Central memory CD4-positive, alpha-beta T cell (primary cell): Measurements from ENCODE around the gene UFL1.
"Not testable (repeated sequence)": the region's sequence is repeated elsewhere in the genome, so short reads cannot be mapped to it uniquely, and the experiment has no call there.

ENCODE experiments used
- DNase-seq: peaks from one replicate; pipeline ENCODE4 v3.0.0; 2022
- total RNA-seq, 3 experiments: gene quantifications; one replicate each; lab custom pipeline; 2026; lab: John Stamatoyannopoulos, UW

UFL1 gene
- 54.5 to 113 (median 65.6) reads per million in 3 experiments for total RNA-seq

DNA sequence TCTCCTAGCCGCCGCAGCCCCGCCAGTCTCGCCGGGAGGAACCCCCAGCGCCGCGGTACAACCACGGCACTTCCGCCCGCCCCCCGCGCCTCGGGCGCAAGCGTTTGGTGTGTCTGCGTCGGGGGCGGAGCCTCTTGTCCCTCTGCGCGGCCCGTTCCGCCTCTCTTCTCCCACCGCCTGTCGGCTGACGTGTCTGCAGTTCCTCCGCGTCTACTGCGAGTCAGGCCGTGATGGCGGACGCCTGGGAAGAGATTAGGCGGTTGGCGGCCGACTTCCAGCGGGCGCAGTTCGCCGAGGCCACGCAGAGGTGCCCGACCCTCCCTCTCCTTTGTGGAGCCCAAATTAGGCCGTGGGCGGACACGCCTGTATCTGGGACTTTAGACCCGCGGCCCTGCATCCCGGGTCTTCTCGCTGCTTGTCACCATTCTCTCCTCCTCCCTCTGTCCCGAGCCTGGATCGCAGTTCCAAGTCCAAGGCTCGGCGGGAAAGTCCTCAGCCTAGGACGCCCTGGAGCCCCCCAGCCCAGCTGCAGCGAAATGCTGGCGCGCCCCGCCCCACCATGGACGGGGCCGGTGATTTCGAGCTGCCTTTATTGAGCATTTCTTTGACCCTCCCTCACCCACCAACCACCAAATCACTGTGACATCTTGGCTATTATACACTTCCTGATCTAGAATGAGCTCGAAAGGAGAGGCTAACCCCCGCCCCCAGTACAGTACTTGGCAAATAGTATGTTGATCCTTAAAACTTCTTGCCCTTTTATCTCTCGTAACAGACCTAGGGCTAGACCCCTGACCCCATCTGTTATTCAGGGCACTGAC lies at the start of gene UFL1:
UFL1 (plus strand) TSS at position 163 of the 821 bp plus-strand sequence; CDS start at position 231, 68 bp downstream.
- peak; percentile 94 for DNase-seq

DNA sequence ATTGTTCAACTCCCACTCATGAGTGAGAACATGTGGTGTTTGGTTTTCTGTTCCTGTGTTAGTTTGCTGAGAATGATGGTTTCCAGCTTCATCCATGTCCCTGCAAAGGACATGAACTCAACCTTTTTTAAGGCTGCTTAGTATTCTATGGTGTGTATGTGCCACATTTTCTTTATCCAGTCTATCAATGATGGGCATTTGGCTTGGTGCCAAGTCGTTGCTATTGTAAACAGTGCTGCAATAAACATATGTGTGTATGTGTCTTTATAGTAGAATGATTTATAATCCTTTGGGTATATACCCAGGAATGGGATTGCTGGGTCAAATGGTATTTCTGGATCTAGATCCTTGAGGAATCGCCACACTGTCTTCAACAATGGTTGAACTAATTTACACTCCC lies 49.3 kb upstream of the UFL1 start:
- not testable (repeated sequence) for DNase-seq

DNA sequence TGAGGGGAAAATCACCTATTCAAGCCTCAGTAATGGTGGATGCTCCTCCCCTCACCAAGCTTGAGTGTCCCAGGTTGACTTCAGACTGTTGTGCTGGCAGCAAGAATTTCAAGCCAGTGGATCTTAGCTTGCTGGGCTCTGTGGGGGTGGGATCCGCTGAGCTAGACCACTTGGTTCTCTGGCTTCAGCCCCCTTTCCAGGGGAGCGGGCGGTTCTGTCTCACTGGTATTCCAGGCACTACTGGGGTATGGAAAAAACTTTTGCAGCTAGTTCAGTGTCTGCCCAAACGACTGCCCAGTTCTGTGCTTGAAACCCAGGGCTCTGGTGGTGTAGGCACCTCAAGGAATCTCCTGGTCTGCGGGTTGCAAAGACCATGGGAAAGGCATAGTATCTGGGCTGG lies 42.9 kb upstream of the UFL1 start:
- DNase-seq = no peak

DNA sequence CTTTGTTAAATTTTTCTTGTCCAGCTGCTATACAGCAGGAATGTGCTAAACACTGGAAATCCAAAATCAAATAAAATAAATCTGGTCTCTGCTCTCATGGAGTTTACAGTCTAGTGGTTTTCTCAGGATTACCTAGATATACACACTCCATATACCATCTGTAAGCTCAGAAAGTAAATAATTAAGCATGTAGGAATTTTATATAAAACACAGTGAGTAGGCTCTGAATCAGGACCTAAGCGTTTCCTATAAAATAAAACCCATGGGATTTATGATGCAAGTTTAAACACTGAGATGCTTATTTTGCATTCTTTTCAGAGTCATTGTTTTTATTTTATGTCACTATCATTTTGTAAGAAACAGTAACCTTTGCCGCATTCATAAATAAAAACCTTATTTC lies 29.7 kb upstream of the UFL1 start:
- DNase-seq = no peak

DNA sequence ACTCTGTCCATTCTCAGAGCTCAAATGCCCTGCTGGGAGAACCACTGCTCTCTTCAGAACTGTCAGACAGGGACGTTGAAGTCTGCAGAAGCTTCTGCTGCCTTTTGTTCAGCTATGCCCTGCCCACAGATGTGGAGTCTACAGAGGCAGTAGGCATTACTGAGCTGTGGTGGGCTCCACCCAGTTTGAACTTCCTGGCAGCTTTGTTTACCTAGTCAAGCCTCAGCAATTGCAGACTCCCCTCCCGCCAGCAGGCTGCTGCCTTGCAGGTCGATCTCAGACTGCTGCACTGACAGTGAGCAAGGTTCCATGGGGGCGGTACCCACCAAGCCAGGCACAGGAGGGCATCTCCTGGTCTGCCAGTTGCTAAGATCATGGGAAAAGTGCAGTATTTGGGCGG lies 21.8 kb upstream of the UFL1 start:
- DNase-seq = peak; percentile 73

DNA sequence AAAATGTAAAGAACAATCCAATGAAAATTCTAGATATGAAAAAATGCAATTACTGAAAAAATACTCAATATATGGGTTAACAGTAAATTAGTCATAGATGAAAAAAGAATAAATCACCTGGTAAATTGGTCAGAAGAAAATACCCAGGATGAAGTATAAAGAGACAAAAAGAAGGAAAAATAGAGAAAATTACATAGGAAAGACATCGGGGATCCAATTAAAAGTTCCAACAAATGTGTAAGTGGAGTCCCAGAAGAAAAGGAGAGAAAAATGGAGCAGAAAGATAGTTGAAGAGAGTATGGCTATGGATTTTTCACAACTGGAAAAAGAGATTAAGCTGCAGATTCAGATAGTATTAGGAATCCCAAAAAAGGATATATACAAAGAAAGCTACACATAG lies 18.7 kb upstream of the UFL1 start:
- no peak for DNase-seq

DNA sequence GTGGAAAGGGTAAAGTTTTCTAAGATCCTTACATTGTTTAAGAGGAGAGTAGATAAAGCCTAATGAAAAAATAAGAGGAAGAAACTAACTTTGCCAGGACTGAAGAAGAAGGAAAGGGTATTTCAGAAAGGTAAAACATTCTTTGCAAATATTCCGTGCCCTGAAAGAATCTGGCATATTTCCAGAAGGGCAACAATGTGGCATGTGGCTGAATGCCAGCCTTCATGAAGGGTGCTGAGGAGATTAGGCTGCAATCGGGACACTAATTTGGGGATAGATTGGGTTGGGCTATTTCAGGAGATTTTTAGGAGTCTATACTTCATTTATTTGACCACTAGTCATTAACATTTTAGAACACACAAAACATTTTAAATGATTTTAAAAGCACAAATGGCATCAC lies 16.2 kb upstream of the UFL1 start:
- no peak for DNase-seq

DNA sequence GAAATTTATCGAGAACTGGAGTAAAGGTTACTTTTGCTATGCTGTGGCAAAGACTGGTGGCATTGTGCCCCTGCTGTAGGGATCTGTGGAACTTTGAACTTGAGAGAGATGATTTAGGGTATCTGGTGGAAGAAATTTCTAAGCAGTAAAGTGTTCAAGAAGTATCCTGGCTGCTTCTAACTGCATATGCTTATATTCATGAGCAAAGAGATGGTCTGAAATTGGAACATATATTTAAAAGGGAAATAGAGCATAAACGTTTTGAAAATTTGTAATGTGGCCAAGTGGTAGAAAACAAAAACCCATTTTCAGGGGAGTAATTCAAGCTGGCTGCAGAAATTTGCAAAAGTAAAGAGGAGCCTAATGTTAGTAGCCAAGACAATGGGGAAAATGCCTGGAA lies 12.3 kb upstream of the UFL1 start:
- DNase-seq = no peak

DNA sequence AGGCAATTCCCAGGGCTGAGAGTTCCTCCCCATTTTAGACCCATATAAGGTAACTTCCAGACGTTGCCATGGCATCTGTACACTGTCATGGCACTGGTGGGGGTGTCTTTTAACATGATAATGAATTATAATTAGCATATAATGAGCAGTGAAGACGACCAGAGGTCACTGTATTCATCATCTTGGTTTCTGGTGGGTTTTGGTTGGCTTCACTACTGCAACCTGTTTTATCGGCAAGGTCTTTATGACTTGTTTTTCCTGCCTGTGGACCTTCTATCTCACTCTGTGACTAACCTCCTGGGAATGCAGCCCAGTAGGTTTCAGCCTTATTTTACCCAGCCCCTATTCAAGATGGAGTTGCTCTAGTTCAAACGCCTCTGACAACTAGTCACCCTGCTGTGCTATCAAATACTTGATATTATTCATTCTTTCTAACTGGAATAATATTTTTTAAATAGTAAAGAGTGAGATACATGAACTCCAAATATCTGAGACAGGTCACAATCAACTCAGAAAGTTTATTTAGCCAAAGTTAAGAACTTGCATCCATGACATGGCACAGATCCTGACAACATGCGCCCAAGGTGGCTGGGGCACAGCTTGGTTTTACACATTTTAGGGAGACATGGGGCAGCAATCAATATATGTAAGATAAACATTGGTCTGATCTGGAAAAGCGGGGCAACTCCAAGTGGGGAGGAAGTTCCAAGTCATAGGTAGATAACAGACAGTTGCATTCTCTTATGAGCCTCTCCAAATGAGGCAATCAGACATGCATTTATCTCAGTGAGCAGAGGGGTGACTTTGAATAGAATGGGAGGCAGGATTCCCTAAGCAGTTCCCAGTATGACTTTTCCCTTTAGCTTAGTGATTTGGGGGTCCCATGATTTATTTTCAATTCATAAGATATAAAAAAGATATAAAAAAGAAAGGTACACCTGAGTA lies 1.2 kb upstream of the UFL1 start:
- DNase-seq = no peak

DNA sequence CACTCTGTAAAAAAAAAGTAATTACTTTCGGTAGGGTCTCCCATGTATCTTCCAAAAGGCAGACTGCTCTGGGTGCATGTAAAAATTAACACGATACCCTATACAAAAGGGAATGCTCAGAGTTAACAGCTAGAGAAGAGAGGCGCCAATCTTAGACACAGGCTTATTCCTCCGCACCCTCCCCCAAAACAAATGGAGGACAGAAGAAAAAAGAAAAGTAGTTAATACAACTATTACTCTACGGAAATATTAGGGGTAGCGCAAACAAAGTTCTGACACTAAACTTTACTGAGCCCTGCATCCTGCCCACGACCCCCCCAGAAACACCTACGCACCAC lies 331 bp upstream of the UFL1 start:
- DNase-seq = no peak

DNA sequence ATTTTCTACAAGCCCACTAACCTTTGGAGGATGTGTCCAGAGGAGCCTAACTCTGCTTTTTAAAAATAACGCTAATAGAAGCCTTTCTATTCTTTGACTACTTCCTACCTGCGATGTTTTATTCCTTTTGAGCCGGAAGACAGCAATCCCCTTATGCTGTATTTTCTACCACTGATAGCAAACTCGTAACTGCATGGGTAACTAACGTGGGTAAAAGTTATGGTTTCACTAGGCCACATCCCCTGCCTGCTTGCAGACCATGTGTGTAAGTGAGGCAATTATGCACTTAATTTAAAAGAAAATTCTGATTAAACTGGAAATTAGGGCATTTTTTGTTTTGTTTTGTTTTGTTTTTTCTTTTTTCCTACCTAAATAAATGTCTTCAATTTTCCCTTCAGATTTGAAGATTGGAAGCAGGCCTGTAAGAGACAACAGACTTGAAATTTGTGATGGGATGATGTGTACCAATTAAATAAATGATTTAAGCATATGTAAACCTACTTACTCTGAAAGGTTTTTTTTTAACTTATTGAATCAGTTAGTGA lies 931 bp downstream of the UFL1 start:
- DNase-seq = no peak

DNA sequence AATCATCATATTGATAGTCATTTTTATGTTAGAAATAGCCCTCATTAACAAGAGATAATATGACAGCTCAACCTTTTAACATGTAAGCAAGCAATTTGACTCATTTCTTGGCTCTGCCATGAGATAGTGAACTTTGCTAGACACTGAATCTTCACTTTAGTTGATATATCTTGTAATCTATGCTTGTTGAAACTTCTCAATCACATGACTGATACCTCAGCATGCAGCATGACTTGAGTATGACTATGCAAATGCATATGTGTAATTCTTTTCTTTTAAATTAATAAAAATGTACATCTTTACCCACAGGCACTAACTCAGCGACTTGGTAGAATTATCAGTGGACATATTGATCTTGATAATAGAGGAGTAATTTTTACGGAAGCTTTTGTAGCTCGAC lies 6.6 kb downstream of the UFL1 start:
- DNase-seq = no peak

DNA sequence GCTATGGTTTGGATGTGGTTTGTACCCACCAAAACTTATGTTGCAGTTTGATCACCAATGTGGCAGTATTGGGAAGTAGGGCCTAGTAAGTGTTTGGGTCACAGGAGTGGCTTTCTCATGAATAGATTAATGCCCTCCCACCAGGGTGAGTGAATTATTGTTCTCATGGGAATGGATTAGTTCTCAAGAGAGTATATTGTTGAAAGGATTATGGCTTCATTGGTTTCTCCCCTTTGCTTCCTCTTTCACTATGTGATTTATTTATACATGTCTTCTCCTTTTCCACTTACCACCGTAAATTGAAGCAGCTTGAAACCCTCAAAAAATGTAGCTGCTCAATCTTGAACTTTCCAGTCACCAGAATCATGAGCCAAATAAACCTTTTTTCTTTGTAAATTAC lies 10.8 kb downstream of the UFL1 start:
- DNase-seq = no peak

DNA sequence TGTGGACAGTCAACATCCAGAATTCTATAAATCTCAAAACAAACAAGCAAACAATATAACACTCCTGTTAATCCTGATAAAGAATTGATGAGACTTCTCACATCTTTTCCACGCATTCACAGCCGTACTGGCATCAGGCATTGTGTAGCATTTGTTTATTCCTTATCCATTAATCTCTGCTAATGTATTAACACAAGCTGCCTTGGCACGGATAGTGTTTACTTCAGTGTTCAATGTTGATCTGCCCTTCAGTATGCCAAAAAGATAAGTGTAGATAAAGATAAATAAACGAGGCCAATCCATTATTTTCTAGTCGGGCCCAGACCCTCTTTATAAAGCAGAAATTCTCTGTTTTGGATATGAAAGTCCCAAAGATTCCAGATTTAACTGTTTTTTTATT lies 16.1 kb downstream of the UFL1 start:
- DNase-seq = no peak

DNA sequence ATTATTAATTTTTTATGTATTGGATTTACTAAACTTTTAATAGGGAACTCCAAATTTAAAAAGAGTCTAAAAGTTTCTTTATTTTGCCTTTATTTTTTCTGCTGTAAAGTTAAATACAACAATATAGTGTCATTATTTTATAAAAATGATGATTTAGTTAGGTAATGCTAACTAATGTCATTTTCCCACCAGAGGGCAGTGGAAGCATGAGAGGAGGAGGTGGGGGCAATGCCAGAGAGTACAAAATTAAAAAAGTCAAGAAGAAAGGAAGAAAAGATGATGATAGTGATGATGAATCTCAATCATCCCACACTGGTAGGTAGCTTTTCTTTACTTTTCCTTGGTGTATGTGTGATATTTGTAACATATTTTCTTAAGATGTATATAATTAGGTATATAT lies 21.1 kb downstream of the UFL1 start:
- no peak for DNase-seq

DNA sequence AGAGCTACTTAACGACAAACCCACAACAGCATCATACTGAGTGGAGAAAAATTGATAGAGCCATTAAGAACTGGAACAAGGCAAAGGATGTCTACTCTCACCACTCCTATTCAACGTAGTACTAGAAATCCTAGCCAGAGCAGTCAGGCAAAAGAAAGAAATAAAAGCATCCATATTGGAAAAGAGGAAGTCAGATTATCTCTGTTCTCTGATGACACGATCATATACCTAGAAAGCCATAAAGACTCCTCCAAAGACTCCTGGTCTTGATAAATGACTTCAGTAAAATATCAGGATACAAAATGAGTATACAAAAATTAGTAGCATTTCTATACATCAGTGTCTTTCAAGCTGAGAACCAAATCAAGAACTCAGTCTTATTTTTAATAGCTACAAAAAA lies 24.3 kb downstream of the UFL1 start:
- DNase-seq = no peak

DNA sequence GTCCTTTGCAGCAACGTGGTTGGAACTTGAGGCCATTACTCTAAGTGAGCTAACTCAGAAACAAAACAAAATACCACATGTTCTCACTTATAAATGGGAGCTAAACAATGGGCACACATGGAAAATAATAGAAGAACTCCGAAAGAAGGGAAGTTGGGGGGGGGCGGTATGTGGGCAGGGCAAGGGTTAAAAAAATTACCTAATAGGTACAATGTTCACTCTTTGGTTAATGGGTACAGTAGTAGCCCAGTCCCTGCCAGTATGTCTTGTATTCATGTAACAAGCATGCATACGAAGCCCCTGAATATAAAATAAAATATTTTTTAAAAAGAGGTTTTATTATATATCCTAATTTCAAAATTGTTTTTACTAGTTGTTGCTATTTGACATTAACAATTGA lies 26.0 kb downstream of the UFL1 start:
- DNase-seq = no peak

DNA sequence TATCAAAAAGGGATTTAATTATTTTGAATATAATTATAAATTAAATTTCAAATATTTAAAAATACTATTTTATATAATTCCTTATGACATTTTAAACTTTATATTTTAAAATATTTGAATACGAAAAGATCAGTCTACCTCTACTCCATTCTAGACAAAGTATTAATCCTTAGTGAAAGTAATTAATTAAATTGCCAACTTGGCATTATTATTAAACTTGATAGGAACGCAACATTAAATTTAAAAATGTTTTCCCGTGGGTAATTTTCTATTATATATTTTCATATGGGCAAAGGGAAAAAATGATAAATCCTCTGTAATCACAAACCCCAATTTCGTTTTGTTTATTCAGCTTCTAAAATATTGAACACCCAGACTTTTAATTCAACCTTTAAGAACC lies 33.0 kb downstream of the UFL1 start:
- DNase-seq = no peak

DNA sequence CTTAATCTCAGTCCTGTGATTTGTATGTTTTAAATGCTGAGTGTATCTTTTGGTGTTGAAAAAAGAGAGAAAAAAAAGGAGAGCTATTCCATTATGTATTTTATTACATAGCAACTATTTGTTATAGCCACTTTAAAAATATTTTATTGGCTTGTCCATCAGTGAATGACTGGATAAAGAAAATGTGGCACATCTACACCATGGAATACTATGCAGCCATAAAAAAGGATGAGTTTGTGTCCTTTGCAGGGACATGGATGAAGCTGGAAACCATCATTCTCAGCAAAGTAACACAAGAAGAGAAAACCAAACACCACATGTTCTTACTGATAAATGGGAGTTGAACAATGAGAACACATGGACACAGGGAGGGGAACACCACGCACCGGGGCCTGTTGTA lies 38.1 kb downstream of the UFL1 start:
- not testable (repeated sequence) for DNase-seq

DNA sequence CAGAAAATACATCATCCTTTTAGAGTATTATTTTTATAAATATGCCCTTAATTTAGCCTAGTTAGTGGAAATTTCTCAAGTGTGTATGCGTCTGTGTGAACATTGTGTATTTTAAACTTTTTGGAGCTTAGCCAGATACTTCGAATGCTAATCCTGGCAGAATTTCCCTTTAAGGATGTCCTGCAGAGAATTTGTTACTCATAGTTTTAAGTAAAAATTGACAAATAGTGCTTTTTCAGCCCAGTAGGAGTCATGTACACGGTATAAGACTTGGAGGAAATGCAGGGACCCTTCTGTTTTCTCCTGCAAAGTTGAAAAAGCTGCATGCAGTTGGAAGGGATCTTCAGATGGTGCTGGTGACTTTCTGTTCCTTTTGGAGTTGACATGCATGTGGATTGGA lies 41.3 kb downstream of the UFL1 start, which contains the start of gene FHL5:
FHL5 (plus strand) TSS at position 243 of the 400 bp plus-strand sequence. CDS start 40,486 bp downstream, outside the sequence.
- DNase-seq = no peak

DNA sequence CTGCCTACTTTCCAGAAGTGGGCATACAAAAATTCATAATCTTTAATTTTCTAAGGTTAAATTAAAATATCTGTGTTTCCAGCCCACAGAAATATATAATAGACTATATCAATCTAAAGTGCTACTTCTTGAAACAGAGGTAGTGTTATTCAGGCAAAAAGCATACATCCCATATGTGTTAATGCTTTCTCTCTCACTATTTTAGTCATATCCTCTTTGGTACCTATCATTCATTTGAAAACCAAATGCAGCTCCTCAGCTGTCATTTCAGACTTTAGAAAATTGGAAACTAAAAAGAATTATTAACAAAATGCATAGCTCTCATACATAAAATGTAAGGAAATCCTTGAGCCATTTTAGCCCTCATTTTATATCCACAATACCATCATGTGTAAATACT lies 42.2 kb downstream of the UFL1 start:
- DNase-seq = no peak

DNA sequence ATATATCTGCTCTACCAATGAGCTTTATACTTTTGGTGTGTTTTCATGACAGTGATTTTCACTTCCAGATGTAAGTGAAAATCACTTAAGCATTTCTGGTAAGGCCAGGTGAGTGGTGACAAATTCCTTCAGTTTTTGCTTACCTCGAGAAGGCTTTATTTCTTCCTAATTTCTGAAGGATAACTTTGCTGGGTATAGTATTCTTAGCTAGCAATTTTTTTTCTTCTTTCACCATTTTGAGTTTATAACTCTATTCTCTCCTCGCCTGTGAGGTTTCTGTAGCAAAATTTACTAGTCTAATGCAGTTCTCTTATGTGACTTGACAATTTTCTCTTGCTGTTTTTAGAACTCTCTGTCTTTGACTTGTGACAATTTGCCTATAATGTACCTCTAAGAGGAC lies 48.4 kb downstream of the UFL1 start:
- DNase-seq = no peak

DNA sequence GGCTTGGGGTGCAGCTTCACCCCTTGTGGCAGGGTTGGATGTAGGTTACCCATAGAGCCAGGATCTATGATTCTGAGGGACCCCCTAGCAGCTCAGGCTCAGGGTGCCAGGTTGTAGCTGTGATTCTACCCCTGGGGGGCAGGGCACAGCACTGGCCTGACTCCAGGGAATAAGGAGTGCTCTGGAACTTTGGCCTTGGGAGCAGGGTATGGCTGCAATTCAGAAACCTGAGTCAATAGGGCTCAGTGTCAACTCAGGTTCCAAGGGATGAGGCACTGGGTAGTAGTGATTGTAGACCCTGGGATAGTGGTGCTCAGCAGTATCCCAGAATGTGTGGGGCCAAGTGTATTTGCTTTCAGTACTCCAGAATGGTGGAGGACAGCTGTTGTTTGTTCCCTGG lies 49.9 kb downstream of the UFL1 start:
- no peak for DNase-seq

DNA sequence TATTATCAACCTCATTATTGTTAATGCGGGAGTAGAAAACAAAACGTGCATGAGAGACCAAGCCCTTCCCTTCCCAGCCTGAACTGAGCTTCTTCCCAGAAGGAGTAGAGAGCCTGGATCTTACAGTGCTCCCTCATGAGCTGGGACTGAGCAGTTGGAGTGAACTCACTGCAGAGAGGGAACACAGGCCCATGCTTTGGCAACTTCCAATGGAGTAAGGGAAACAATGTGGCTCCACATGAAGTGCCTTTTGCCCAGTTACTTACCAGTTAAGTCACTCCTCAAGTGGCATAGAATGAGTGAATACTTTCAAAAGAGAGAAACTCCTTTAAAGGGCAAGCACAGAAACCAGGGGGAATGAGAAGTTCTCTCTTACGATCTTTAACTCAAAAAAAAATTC lies 53.8 kb downstream of the UFL1 start:
- no peak for DNase-seq
